Measurements from ENCODE around the gene SLC22A23.

The SLC22A23 gene

GRCh38 chr6:3329393-3330051 lies 127.3 kb downstream of the SLC22A23 start:
- no peak for DNase-seq

GRCh38 chr6:3328796-3329195 lies 128.1 kb downstream of the SLC22A23 start:
- no peak for DNase-seq

GRCh38 chr6:3328145-3328544 lies 128.7 kb downstream of the SLC22A23 start:
- DNase-seq = no peak

GRCh38 chr6:3327403-3327802 lies 129.4 kb downstream of the SLC22A23 start:
- DNase-seq = no peak

- no peak for DNase-seq
Measured at GRCh38 chr6:3326981-3327380, 129.9 kb downstream of the SLC22A23 start.

GRCh38 chr6:3326184-3326971 lies 130.5 kb downstream of the SLC22A23 start:
- no peak for DNase-seq

- DNase-seq = no peak
Measured at GRCh38 chr6:3325210-3325609, 131.6 kb downstream of the SLC22A23 start.

GRCh38 chr6:3324262-3324942 lies 132.4 kb downstream of the SLC22A23 start:
- DNase-seq = no peak

GRCh38 chr6:3323696-3324261 lies 133.1 kb downstream of the SLC22A23 start:
- no peak for DNase-seq

- no peak for DNase-seq
Measured at GRCh38 chr6:3323148-3323547, 133.7 kb downstream of the SLC22A23 start.

- DNase-seq = no peak
Measured at GRCh38 chr6:3322366-3322890, 134.4 kb downstream of the SLC22A23 start.

- no peak for DNase-seq
Measured at GRCh38 chr6:3321875-3322274, 135.0 kb downstream of the SLC22A23 start.

GRCh38 chr6:3321042-3321441 lies 135.8 kb downstream of the SLC22A23 start:
- DNase-seq = no peak

GRCh38 chr6:3320238-3320811 lies 136.5 kb downstream of the SLC22A23 start:
- DNase-seq = no peak

GRCh38 chr6:3319610-3320200 lies 137.1 kb downstream of the SLC22A23 start:
- no peak for DNase-seq

GRCh38 chr6:3318821-3319540 lies 137.9 kb downstream of the SLC22A23 start:
- DNase-seq = no peak

GRCh38 chr6:3318226-3318625 lies 138.6 kb downstream of the SLC22A23 start:
- no peak for DNase-seq

GRCh38 chr6:3317741-3318211 lies 139.1 kb downstream of the SLC22A23 start:
- DNase-seq = no peak

GRCh38 chr6:3316818-3317217 lies 140.0 kb downstream of the SLC22A23 start:
- no peak for DNase-seq

GRCh38 chr6:3316331-3316730 lies 140.5 kb downstream of the SLC22A23 start:
- no peak for DNase-seq

- no peak for DNase-seq
Measured at GRCh38 chr6:3315841-3316240, 141.0 kb downstream of the SLC22A23 start.
